ENCODE measurements around the gene SPIN2A. TPM values are rescaled to one million over a fixed set of nuclear protein-coding genes. Genes with fewer than 3 reads are reported as not detected.
A peak's percentile ranks its signal among the peaks of the same experiment; 100 is the strongest.
"Not testable (repeated sequence)": the region's sequence is repeated elsewhere in the genome, so short reads cannot be mapped to it uniquely, and the experiment has no call there.

The SPIN2A gene
- total RNA-seq, 6 experiments from 2014 or later = 0.33 to 1.0 (median 0.79) TPM

- Mint-ChIP-seq H3K4me3 (no peak overlapping the region), H3K36me3 (ENCODE audit: low read depth) (no peaks in the 10 kb centered on the region), H3K27me3 (ENCODE audit: insufficient read depth) (peaks cover 2% of the 10 kb centered on the region; the same call in 1 of the 2 replicates), H3K4me1 (ENCODE audit: low read depth) (peaks cover 13% of the 10 kb centered on the region), H3K9me3 (no peaks in the 10 kb centered on the region), H3K27ac (no peak overlapping the region)
- DNase-seq = no peak
- TF ChIP-seq CTCF (IDR thresholded peaks at IDR 0.05) = no peak
Observed at GRCh38 chrX:57138674-57139073, 1.5 kb upstream of the SPIN2A start.

- Mint-ChIP-seq H3K36me3 (ENCODE audit: low read depth) (no peaks in the 10 kb centered on the region), H3K9me3 (no peaks in the 10 kb centered on the region)
- no peak for DNase-seq
Observed at GRCh38 chrX:57137501-57137900, 304 bp upstream of the SPIN2A start.

GRCh38 chrX:57136589-57136988, 608 bp downstream of the SPIN2A start:
- not testable (repeated sequence) for DNase-seq; H3K27me3 Mint-ChIP-seq (ENCODE audit: insufficient read depth); H3K36me3 Mint-ChIP-seq (ENCODE audit: low read depth); H3K9me3 Mint-ChIP-seq; H3K27ac Mint-ChIP-seq
- peaks cover 13% of the 10 kb centered on the region for H3K4me1 Mint-ChIP-seq (ENCODE audit: low read depth)
- peak overlapping the region; percentile 78; the same call in 1 of the 2 replicates for H3K4me3 Mint-ChIP-seq

More at GRCh38 chrX:57137501-57137900, 304 bp upstream of the SPIN2A start:
- H3K4me1 Mint-ChIP-seq (ENCODE audit: low read depth) = peaks cover 13% of the 10 kb centered on the region
- H3K4me3 Mint-ChIP-seq = peak overlapping the region; percentile 78; the same call in 1 of the 2 replicates
- H3K27me3 Mint-ChIP-seq (ENCODE audit: insufficient read depth) = peaks cover 2% of the 10 kb centered on the region; the same call in 1 of the 2 replicates
- peak overlapping the region; percentile 38 for H3K27ac Mint-ChIP-seq
- no peak for TF ChIP-seq CTCF (IDR thresholded peaks at IDR 0.05)

- no peak overlapping the region for H3K4me3 Mint-ChIP-seq
Observed at GRCh38 chrX:57135287-57135686, 1.9 kb downstream of the SPIN2A start.

GRCh38 chrX:57134702-57135101, 2.5 kb downstream of the SPIN2A start:
- no peak for TF ChIP-seq CTCF (IDR thresholded peaks at IDR 0.05)
- Mint-ChIP-seq H3K27ac (no peak overlapping the region), H3K36me3 (ENCODE audit: low read depth) (no peaks in the 10 kb centered on the region), H3K4me1 (ENCODE audit: low read depth) (peaks cover 13% of the 10 kb centered on the region), H3K27me3 (ENCODE audit: insufficient read depth) (no peaks in the 10 kb centered on the region), H3K4me3 (no peak overlapping the region), H3K9me3 (no peaks in the 10 kb centered on the region)
- no peak for DNase-seq

More at GRCh38 chrX:57135287-57135686, 1.9 kb downstream of the SPIN2A start:
- H3K36me3 Mint-ChIP-seq (ENCODE audit: low read depth) = no peaks in the 10 kb centered on the region
- peaks cover 13% of the 10 kb centered on the region for H3K4me1 Mint-ChIP-seq (ENCODE audit: low read depth)
- no peak overlapping the region for H3K27ac Mint-ChIP-seq
- no peak for DNase-seq
- no peaks in the 10 kb centered on the region for H3K27me3 Mint-ChIP-seq (ENCODE audit: insufficient read depth)
- no peaks in the 10 kb centered on the region for H3K9me3 Mint-ChIP-seq
- TF ChIP-seq CTCF (IDR thresholded peaks at IDR 0.05) = no peak

GRCh38 chrX:57133706-57134105, 3.5 kb downstream of the SPIN2A start:
- no peaks in the 10 kb centered on the region for H3K27me3 Mint-ChIP-seq (ENCODE audit: insufficient read depth)
- no peak for TF ChIP-seq CTCF (IDR thresholded peaks at IDR 0.05)
- no peak for DNase-seq
- no peaks in the 10 kb centered on the region for H3K36me3 Mint-ChIP-seq (ENCODE audit: low read depth)
- H3K4me3 Mint-ChIP-seq = no peak overlapping the region
- H3K27ac Mint-ChIP-seq = no peak overlapping the region
- peaks cover 13% of the 10 kb centered on the region for H3K4me1 Mint-ChIP-seq (ENCODE audit: low read depth)
- no peaks in the 10 kb centered on the region for H3K9me3 Mint-ChIP-seq

- peaks cover 13% of the 10 kb centered on the region for H3K4me1 Mint-ChIP-seq (ENCODE audit: low read depth)
- not testable (repeated sequence) for H3K4me3 Mint-ChIP-seq; H3K36me3 Mint-ChIP-seq (ENCODE audit: low read depth); H3K27ac Mint-ChIP-seq; H3K9me3 Mint-ChIP-seq; H3K27me3 Mint-ChIP-seq (ENCODE audit: insufficient read depth); DNase-seq
Observed at GRCh38 chrX:57133284-57133683, 3.9 kb downstream of the SPIN2A start.
